GM23248 (cell line): Measurements from ENCODE around the gene SETD2. TPM values are rescaled to one million over a fixed set of nuclear protein-coding genes. Genes with fewer than 3 reads are reported as not detected.
"Not testable (repeated sequence)": the region's sequence is repeated elsewhere in the genome, so short reads cannot be mapped to it uniquely, and the experiment has no call there.

Source experiments
- DNase-seq: peaks from one replicate; pipeline ENCODE4 v3.0.0-alpha.2; 2015
- H2AFZ ChIP-seq: fragments of 200-600 bp; sonication (generic); 2 replicates; pipeline ENCODE4 v1.6.1; 2016; ENCODE audit warnings: antibody characterized with exemption
- H3F3A ChIP-seq: fragments of 200-600 bp; sonication (generic); 2 replicates; pipeline ENCODE4 v1.6.1; 2016; ENCODE audit warnings: mild to moderate bottlenecking, antibody characterized with exemption, mixed run types; ENCODE audit not compliant: insufficient read depth
- H3K27ac ChIP-seq: fragments of 200-600 bp; sonication (generic); 2 replicates; pipeline ENCODE4 v1.5.1; 2016; ENCODE audit warnings: mild to moderate bottlenecking
- H3K27me3 ChIP-seq: fragments of 200-600 bp; sonication (generic); replicated peaks from 2 replicates; pipeline ENCODE4 v1.6.1; 2016; ENCODE audit warnings: mild to moderate bottlenecking; ENCODE audit not compliant: insufficient read depth
- H3K36me3 ChIP-seq: fragments of 200-600 bp; sonication (generic); 2 replicates; pipeline ENCODE4 v1.6.1; 2016; ENCODE audit warnings: low read depth, mild to moderate bottlenecking
- H3K4me1 ChIP-seq: fragments of 200-600 bp; sonication (generic); 2 replicates; pipeline ENCODE4 v1.6.1; 2016; ENCODE audit warnings: mild to moderate bottlenecking; ENCODE audit not compliant: insufficient read depth
- H3K4me2 ChIP-seq: fragments of 200-600 bp; sonication (generic); one replicate; pipeline ENCODE4 v1.6.1; 2016; ENCODE audit warnings: mild to moderate bottlenecking; ENCODE audit not compliant: unreplicated experiment
- H3K4me3 ChIP-seq: fragments of 200-600 bp; sonication (generic); 2 replicates; pipeline ENCODE4 v1.5.1; 2016; ENCODE audit warnings: mild to moderate bottlenecking
- H3K79me2 ChIP-seq: fragments of 200-600 bp; sonication (generic); 2 replicates; pipeline ENCODE4 v1.6.1; 2016; ENCODE audit warnings: mild to moderate bottlenecking; ENCODE audit not compliant: insufficient read depth
- H3K9ac ChIP-seq: fragments of 200-600 bp; sonication (generic); 2 replicates; pipeline ENCODE4 v1.6.1; 2016; ENCODE audit warnings: mild to moderate bottlenecking
- H3K9me2 ChIP-seq: fragments of 200-600 bp; sonication (generic); 2 replicates; pipeline ENCODE4 v1.6.1; 2016; ENCODE audit warnings: mixed run types, mild to moderate bottlenecking, moderate library complexity; ENCODE audit not compliant: insufficient read depth
- H3K9me3 ChIP-seq: fragments of 200-600 bp; sonication (generic); one replicate; pipeline ENCODE4 v1.6.1; 2017; ENCODE audit warnings: low read depth
- H4K20me1 ChIP-seq: fragments of 200-600 bp; sonication (generic); 2 replicates; pipeline ENCODE4 v1.6.0; 2016; ENCODE audit not compliant: insufficient read depth
- EZH2 ChIP-seq: fragments of 200-600 bp; sonication (generic); IDR thresholded peaks from 2 replicates; pipeline ENCODE4 v1.6.1; 2018; ENCODE audit warnings: antibody characterized with exemption, mild to moderate bottlenecking; ENCODE audit not compliant: insufficient read depth, poor library complexity, severe bottlenecking
- EZH2phosphoT487 ChIP-seq: fragments of 200-600 bp; sonication (generic); IDR thresholded peaks from 2 replicates; pipeline ENCODE4 v1.6.1; 2018; ENCODE audit warnings: antibody characterized with exemption, moderate library complexity, mild to moderate bottlenecking, low read depth; ENCODE audit not compliant: insufficient read depth
- WGBS, 2 experiments: methylation state at CpG; one replicate each; pipeline ENCODE4 v1.1.6; 2015 to 2017; ENCODE audit warnings: low lambda C conversion rate in 2 of 2, low coverage in 1 of 2; ENCODE audit errors: missing lambda C conversion rate in 2 of 2; 5-methylcytosine and 5-hydroxymethylcytosine counted together
- in situ Hi-C: fragments of 300-500 bp; cut with MboI; formaldehyde crosslinking; loops from 2 replicates; pipeline ENCODE4 v1.15.0; 2020
- polyA plus RNA-seq: library from polyadenylated mRNA; unstranded; fragments of >200 nt; fragmentation: Nextera tagmentation; extraction: Ambion mirVana; gene quantifications from 2 replicates; pipeline ENCODE4 v1.2.1, GENCODE V29; 2016
- total RNA-seq: library from RNA; depleted of rRNA; stranded (reverse); fragments of >200 nt; shearing (Covaris generic); gene quantifications from 2 replicates; pipeline ENCODE4 v1.2.3, GENCODE V29; 2014

SETD2 gene
- total and polyA plus RNA-seq, 2 experiments from 2014 or later, result 16.2 to 24.0 TPM

- peaks cover 65% of the 10 kb centered on the region for H3K79me2 ChIP-seq
- peaks cover 10% of the 10 kb centered on the region for H3K4me1 ChIP-seq
- no peak overlapping the region for H3K4me3 ChIP-seq
- H3K9me2 ChIP-seq, result no peaks in the 10 kb centered on the region
- no peak overlapping the region for H3K4me2 ChIP-seq
- in situ Hi-C loops, result no loop called here
- H3F3A ChIP-seq, result peaks cover 16% of the 10 kb centered on the region
- peaks cover 8% of the 10 kb centered on the region; the same call in 1 of the 2 replicates for H3K36me3 ChIP-seq
- WGBS, 2 experiments, result 91 to 92% methylated on average over 3 of the region's 3 CpGs
- no peak for DNase-seq
- no peak overlapping the region for H3K9ac ChIP-seq
- H3K27ac ChIP-seq, result no peak overlapping the region
- H3K9me3 ChIP-seq, result no peaks in the 10 kb centered on the region
- no peak overlapping the region for H2AFZ ChIP-seq
- no peaks in the 10 kb centered on the region for H3K27me3 ChIP-seq
- no peaks in the 10 kb centered on the region for H4K20me1 ChIP-seq
- TF ChIP-seq EZH2 (no peak), EZH2phosphoT487 (no peak)
Measured at GRCh38 chr3:47028146-47028545, 135.8 kb downstream of the SETD2 start.

- H2AFZ ChIP-seq, H3K4me3 ChIP-seq, H3K9me2 ChIP-seq, H3K27me3 ChIP-seq, H3K36me3 ChIP-seq, in situ Hi-C loops, H3K27ac ChIP-seq, H3K9me3 ChIP-seq, H3K4me2 ChIP-seq, DNase-seq, H3K9ac ChIP-seq, H4K20me1 ChIP-seq: not testable (repeated sequence)
- H3F3A ChIP-seq, result peaks cover 21% of the 10 kb centered on the region
- WGBS, 2 experiments, result 67 to 86% methylated on average over 1 of the region's 1 CpG
- H3K79me2 ChIP-seq, result peaks cover 82% of the 10 kb centered on the region
- peaks cover 17% of the 10 kb centered on the region for H3K4me1 ChIP-seq
Measured at GRCh38 chr3:47026432-47026831, 137.5 kb downstream of the SETD2 start.

GRCh38 chr3:47024932-47025331 is 139.0 kb downstream of the SETD2 start:
- DNase-seq, result peak; percentile 66
- no peak overlapping the region for H3K4me3 ChIP-seq
- H3F3A ChIP-seq, result peaks cover 21% of the 10 kb centered on the region
- no peaks in the 10 kb centered on the region for H4K20me1 ChIP-seq
- H2AFZ ChIP-seq, result no peak overlapping the region
- H3K4me2 ChIP-seq, result no peak overlapping the region
- peaks cover 87% of the 10 kb centered on the region for H3K79me2 ChIP-seq
- 0 out of 2 replicates have a peak, but pooled peaks cover 2% of the 10 kb centered on the region for H3K36me3 ChIP-seq
- H3K9me3 ChIP-seq, result no peaks in the 10 kb centered on the region
- H3K9ac ChIP-seq, result no peak overlapping the region
- no peaks in the 10 kb centered on the region for H3K27me3 ChIP-seq
- H3K9me2 ChIP-seq, result no peaks in the 10 kb centered on the region
- peaks cover 17% of the 10 kb centered on the region for H3K4me1 ChIP-seq
- 0 out of 2 replicates have a peak overlapping the region, but pooled peaks have one; percentile 16 for H3K27ac ChIP-seq
- TF ChIP-seq EZH2phosphoT487 (no peak), EZH2 (no peak)
- in situ Hi-C loops, result no loop called here

- Histone ChIP-seq H3K4me2 (peak overlapping the region; percentile 24), H3K27ac (peak overlapping the region; percentile 32), H3K9ac (no peak overlapping the region), H3F3A (peaks cover 29% of the 10 kb centered on the region), H3K4me3 (no peak overlapping the region), H3K79me2 (peaks cover 88% of the 10 kb centered on the region), H3K4me1 (peaks cover 23% of the 10 kb centered on the region), H3K9me3 (no peaks in the 10 kb centered on the region), H3K9me2 (no peaks in the 10 kb centered on the region), H2AFZ (no peak overlapping the region), H3K36me3 (peaks cover 7% of the 10 kb centered on the region; the same call in 1 of the 2 replicates), H4K20me1 (no peaks in the 10 kb centered on the region), H3K27me3 (no peaks in the 10 kb centered on the region)
- in situ Hi-C loops, result no loop called here
- 7 to 13% methylated on average over 1 of the region's 1 CpG for WGBS, 2 experiments
- TF ChIP-seq EZH2phosphoT487, result no peak
- no peak for TF ChIP-seq EZH2
- DNase-seq, result peak; percentile 40
Measured at GRCh38 chr3:47022641-47023071, 141.3 kb downstream of the SETD2 start.

GRCh38 chr3:47020311-47020710 is 143.6 kb downstream of the SETD2 start:
- Histone ChIP-seq H3K27me3 (no peaks in the 10 kb centered on the region), H3K36me3 (peaks cover 7% of the 10 kb centered on the region; the same call in 1 of the 2 replicates), H3K4me3 (no peak overlapping the region), H3K9me3 (no peaks in the 10 kb centered on the region), H3F3A (peaks cover 46% of the 10 kb centered on the region), H4K20me1 (no peaks in the 10 kb centered on the region), H3K9ac (no peak overlapping the region), H2AFZ (no peak overlapping the region), H3K4me1 (peaks cover 42% of the 10 kb centered on the region), H3K9me2 (no peaks in the 10 kb centered on the region), H3K4me2 (no peak overlapping the region), H3K79me2 (peaks cover 69% of the 10 kb centered on the region), H3K27ac (no peak overlapping the region)
- WGBS, 2 experiments, result 98% methylated on average over 4 of the region's 4 CpGs
- DNase-seq, result no peak
- TF ChIP-seq EZH2phosphoT487 (no peak), EZH2 (no peak)
- in situ Hi-C loops, result no loop called here
